Glutamatergic neuron (in vitro differentiated cells): ENCODE results near the gene TRAF3IP3. TPM values are rescaled to one million over a fixed set of nuclear protein-coding genes. Genes with fewer than 3 reads are reported as not detected.

Source experiments
- DNase-seq: peaks from one replicate; pipeline ENCODE4 v3.0.0; 2022
- H3K27ac Mint-ChIP-seq: one replicate; pipeline ENCODE4 v1.8.0; 2020; ENCODE audit warnings: mild to moderate bottlenecking, mixed read lengths, inconsistent platforms; ENCODE audit not compliant: unreplicated experiment
- H3K27me3 Mint-ChIP-seq: one replicate; pipeline ENCODE4 v1.8.0; 2020; ENCODE audit warnings: mild to moderate bottlenecking, moderate library complexity, mixed read lengths, inconsistent platforms; ENCODE audit not compliant: unreplicated experiment
- H3K36me3 Mint-ChIP-seq: one replicate; pipeline ENCODE4 v1.8.0; 2020; ENCODE audit warnings: mild to moderate bottlenecking, mixed read lengths, inconsistent platforms; ENCODE audit not compliant: unreplicated experiment
- H3K4me1 Mint-ChIP-seq: one replicate; pipeline ENCODE4 v1.8.0; 2020; ENCODE audit warnings: mild to moderate bottlenecking, low read depth, mixed read lengths, inconsistent platforms; ENCODE audit not compliant: unreplicated experiment
- H3K4me3 Mint-ChIP-seq: one replicate; pipeline ENCODE4 v1.8.0; 2020; ENCODE audit warnings: mild to moderate bottlenecking, mixed read lengths, inconsistent platforms; ENCODE audit not compliant: unreplicated experiment
- H3K9me3 Mint-ChIP-seq: one replicate; pipeline ENCODE4 v1.8.0; 2020; ENCODE audit warnings: mild to moderate bottlenecking, moderate library complexity, mixed read lengths, inconsistent platforms; ENCODE audit not compliant: unreplicated experiment
- total RNA-seq: library from RNA; stranded (reverse); fragmentation: NEBNext Ultra II Directional; extraction: Animal tissue kit (Norgen Biotek cat#: 25700); gene quantifications from one replicate; pipeline ENCODE4 v1.2.1, GENCODE V29; 2021; ENCODE audit not compliant: unreplicated experiment
- TF ChIP-seq, protein P1 (sequence below): fragments of 200-600 bp; sonication (generic); IDR thresholded peaks from one replicate; pipeline ENCODE4 v1.5.0; 2021; ENCODE audit not compliant: partially characterized antibody, unreplicated experiment

TRAF3IP3 gene
- total RNA-seq, 1 donor from 2014 or later: not detected

DNA sequence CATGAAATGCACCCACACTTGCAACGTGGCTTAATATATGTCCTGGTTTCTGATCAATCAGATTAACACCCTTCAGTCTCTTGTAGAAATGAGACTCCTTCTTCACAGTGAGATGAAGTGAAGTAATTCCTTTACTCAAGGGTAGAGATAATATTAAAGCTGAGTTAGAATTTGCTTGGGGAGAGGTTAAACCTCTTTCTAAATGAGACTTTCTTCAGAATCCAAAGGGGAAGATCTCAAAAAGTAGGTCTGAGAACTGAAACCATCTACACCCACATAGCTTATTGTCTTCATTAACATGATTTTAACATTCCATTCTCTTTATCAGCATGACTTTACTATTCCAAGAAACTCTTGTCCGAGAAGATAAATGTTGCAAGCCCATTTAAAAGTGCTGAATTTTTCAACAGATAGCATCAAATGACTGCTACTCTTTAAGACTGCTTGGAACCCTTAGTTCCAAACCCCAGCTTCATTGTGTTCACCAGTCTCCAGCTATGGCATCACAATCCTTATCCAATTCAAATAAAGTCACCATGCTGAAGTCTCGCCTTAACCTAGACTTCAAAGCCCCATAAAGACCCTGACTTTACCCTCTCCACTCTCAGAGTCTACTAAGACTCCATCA, 19.2 kb upstream of the TRAF3IP3 start:
- Mint-ChIP-seq H3K9me3 (no peaks in the 10 kb centered on the region), H3K27me3 (no peaks in the 10 kb centered on the region), H3K36me3 (no peaks in the 10 kb centered on the region), H3K27ac (no peak overlapping the region), H3K4me3 (no peak overlapping the region), H3K4me1 (no peaks in the 10 kb centered on the region)
- no peak for DNase-seq
- TF ChIP-seq, protein P1, sequence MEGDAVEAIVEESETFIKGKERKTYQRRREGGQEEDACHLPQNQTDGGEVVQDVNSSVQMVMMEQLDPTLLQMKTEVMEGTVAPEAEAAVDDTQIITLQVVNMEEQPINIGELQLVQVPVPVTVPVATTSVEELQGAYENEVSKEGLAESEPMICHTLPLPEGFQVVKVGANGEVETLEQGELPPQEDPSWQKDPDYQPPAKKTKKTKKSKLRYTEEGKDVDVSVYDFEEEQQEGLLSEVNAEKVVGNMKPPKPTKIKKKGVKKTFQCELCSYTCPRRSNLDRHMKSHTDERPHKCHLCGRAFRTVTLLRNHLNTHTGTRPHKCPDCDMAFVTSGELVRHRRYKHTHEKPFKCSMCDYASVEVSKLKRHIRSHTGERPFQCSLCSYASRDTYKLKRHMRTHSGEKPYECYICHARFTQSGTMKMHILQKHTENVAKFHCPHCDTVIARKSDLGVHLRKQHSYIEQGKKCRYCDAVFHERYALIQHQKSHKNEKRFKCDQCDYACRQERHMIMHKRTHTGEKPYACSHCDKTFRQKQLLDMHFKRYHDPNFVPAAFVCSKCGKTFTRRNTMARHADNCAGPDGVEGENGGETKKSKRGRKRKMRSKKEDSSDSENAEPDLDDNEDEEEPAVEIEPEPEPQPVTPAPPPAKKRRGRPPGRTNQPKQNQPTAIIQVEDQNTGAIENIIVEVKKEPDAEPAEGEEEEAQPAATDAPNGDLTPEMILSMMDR: no peak

DNA sequence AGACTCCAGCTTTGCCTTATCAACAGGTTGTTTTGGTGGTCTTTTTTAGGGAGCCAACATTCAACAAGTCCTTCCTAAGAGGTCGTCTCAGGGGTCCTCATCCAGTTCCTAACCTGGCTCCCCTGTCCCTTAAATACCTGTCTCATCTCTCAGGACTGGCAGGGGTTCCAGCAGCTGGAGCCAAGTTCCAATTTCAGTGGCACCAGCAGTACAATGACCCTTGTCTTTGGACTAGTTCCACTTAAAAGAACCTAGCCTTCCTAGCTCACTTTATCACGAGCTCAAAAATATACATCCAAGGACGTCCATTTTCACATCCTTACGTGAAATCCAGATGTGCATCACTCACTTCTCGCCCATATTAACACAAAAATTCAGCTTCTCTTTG, 18.7 kb upstream of the TRAF3IP3 start:
- TF ChIP-seq, protein P1: no peak
- Mint-ChIP-seq H3K36me3 (no peaks in the 10 kb centered on the region), H3K9me3 (no peaks in the 10 kb centered on the region), H3K27me3 (no peaks in the 10 kb centered on the region), H3K4me3 (no peak overlapping the region), H3K27ac (no peak overlapping the region), H3K4me1 (no peaks in the 10 kb centered on the region)
- DNase-seq: no peak

DNA sequence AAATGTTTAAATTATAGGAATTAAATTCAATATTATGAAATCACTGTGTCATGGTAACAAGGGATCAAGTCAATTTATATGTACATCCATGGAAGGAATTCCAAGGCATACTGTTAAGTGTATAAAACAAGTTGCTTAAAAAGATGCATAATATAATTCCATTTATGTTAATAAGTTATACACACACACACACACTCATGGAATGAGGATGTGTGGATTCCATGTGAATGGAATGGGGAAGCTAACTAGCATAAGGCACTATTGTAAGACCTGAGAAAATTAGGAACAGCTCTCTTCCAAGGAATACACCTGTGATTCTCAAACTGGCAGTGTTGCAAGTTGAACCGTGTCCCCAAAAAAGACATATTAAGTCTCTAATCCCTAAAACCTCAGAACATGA, 17.6 kb upstream of the TRAF3IP3 start:
- Mint-ChIP-seq H3K4me1 (peaks cover 7% of the 10 kb centered on the region), H3K27me3 (no peaks in the 10 kb centered on the region), H3K4me3 (no peak overlapping the region), H3K9me3 (no peaks in the 10 kb centered on the region), H3K27ac (no peak overlapping the region), H3K36me3 (no peaks in the 10 kb centered on the region)
- DNase-seq: no peak
- TF ChIP-seq, protein P1: no peak

DNA sequence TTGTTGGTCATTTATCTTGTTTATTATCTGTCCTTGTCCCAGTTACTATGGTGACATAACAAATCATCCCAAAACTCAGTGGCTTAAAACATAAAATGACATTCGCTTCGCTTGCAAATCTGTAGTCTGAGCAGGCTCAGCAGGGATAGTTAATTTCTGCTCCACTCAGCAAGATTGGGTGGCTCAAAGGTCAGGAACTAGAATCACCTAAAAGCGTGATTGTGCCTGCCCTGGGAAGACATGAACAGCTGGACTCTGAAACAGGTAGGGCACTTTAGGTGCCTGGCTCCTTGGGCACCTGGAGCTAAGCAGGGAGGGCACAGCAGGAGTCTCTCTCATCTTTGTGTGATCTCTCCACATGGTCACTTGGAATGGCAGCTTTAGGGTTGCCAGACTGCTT, 14.7 kb upstream of the TRAF3IP3 start:
- no peaks in the 10 kb centered on the region for H3K27me3 Mint-ChIP-seq
- H3K9me3 Mint-ChIP-seq: peaks cover 2% of the 10 kb centered on the region
- TF ChIP-seq, protein P1: no peak
- peaks cover 9% of the 10 kb centered on the region for H3K4me1 Mint-ChIP-seq
- H3K27ac Mint-ChIP-seq: no peak overlapping the region
- no peak for DNase-seq
- H3K36me3 Mint-ChIP-seq: no peaks in the 10 kb centered on the region
- no peak overlapping the region for H3K4me3 Mint-ChIP-seq

DNA sequence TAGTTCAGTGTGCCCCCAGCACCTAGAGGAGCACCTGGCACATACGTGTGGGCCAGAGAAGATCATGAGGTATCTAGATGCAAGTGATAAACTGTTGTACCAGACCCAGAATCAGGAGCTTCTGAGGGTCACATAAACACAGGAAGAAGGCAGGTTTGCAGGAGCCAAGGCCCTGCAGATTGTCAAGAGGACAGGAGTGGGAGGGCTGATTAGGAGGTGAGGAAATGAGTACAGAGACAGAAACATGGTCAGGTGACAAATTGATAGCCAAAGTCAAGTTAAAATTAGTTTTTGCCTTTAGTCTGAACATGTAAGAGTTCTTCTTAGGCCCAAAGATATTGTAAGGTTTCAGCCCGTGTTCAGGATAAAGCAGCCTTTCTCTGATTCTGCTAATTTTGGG, 14.0 kb upstream of the TRAF3IP3 start:
- DNase-seq: no peak

More for the DNA sequence above, 14.0 kb upstream of the TRAF3IP3 start:
- Mint-ChIP-seq H3K27me3 (no peaks in the 10 kb centered on the region), H3K4me1 (peaks cover 14% of the 10 kb centered on the region), H3K4me3 (no peak overlapping the region), H3K9me3 (peaks cover 2% of the 10 kb centered on the region), H3K36me3 (no peaks in the 10 kb centered on the region), H3K27ac (no peak overlapping the region)
- TF ChIP-seq, protein P1: no peak
